Umbilical cord (tissue), 2 donors: ENCODE data around the gene DAPK3. TPM values are rescaled to one million over a fixed set of nuclear protein-coding genes. Genes with fewer than 3 reads are reported as not detected.
A peak's percentile ranks its signal among the peaks of the same experiment; 100 is the strongest.
"Not testable (repeated sequence)": the region's sequence is repeated elsewhere in the genome, so short reads cannot be mapped to it uniquely, and the experiment has no call there.

Experiments
- DNase-seq: peaks from one replicate; pipeline ENCODE4 v3.0.0-alpha.2; 2015; ENCODE audit warnings: low spot score
- total RNA-seq: library from RNA; depleted of rRNA; stranded (reverse); fragments of >200 nt; gene quantifications from one replicate; pipeline ENCODE4 v1.2.3, GENCODE V29; 2014; ENCODE audit warnings: low replicate concordance; ENCODE audit not compliant: insufficient read depth

The DAPK3 gene
- total RNA-seq, 1 donor from 2014 or later = 87.2 TPM

DNA sequence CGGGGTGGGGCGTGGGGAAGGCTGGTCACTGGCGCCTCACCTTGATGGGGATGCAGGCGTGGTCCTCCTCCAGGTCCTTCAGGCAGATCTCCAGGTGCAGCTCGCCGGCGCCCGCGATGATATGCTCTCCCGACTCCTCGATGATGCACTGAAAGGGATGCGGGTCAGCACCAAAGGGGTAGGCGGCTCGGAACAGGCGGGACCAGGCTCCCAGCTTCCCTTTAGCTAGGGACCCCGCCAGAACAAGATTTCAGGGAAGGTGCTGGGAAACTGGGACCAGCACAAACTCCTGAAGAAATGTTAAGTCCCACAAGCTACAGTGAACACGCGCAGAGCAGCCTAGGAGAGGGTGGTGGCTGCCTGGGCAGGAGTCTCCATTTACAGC, 8.4 kb upstream of the DAPK3 start:
- DNase-seq = no peak

DNA sequence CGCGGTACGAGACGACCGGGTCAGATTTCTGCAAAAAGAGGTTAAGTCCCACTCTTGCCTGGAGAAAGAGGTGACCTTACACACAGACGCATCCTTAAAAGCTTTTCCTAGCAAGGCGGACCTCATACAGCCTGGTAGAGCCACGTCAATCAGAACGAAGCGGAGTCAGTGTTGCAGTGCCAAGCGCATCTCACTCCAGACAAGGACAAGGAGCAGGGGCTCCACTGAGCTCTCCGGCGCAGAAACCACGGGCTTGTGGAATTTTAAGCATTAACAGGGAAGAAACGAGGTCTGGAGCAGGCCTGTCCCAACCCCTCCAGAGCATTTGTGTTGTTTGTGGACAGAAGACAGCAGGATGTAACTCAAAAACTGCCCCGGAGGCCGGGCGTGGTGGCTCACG, 7.2 kb upstream of the DAPK3 start:
- no peak for DNase-seq

GRCh38 chr19:3977242-3978143, 6.6 kb upstream of the DAPK3 start:
- no peak for DNase-seq

DNA sequence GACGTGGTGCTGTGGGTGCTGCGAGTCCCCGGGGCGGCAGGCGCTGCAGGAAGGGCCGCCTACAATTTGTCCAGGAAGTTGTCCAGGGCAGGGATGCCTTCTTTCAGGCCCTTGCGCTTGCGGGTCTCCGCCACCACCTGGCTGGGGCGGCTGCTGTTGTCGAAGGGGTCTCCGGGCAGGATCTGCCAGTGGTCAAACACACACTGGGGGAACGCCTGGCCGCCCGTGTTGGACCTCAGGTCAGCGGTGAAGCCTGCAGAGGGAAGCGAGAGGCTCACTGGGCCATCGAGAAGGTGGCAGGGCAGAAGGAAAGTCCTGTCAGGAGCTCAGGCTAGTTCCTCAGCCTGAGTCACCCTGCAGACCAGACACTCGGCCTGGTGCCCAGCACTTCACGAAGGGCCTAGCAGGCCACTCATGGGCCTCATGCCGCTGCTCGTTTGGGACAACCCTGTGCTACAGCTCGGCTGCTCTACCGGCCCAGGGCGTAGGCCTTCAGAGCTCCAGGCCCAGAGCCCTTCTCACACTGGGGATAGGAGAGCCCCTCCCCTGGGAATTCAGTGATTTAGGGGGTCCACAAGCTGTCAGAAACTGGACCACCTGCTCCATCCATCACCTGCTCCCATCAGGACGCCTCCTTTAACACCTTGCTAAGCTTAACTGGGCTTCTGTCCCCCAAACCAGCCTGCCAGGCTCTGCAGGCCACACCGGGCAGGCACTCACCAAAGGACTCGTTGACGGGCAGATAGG, 5.8 kb upstream of the DAPK3 start:
- no peak for DNase-seq

- no peak for DNase-seq
Measured at GRCh38 chr19:3975637-3976087, 4.8 kb upstream of the DAPK3 start.

- DNase-seq = no peak
Measured at GRCh38 chr19:3975144-3975543, 4.2 kb upstream of the DAPK3 start.

DNA sequence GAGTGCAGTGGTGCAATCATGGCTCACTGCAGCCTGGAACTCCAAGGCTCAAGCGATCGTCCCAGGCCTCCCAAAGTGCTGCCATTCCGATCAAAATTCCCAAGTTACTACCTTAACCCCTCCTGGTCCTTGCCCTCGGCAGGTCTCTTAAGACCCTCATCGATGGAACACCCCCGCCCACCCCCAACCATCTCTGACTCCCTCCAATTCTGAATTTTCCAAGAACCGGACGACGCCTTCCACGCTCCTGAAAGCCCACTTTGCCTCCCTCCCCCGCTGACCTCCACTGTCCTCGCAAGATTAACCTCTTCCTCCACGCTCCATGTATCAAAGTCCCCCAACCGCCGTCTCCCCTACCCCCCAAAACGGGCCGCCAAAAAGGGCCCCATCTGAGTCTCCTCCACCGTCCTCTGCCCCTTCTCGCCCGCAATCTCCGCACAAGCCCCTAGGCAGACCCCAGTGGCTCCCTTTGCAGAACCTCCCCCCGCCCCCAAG, 539 bp downstream of the DAPK3 start:
- no peak for DNase-seq

DNA sequence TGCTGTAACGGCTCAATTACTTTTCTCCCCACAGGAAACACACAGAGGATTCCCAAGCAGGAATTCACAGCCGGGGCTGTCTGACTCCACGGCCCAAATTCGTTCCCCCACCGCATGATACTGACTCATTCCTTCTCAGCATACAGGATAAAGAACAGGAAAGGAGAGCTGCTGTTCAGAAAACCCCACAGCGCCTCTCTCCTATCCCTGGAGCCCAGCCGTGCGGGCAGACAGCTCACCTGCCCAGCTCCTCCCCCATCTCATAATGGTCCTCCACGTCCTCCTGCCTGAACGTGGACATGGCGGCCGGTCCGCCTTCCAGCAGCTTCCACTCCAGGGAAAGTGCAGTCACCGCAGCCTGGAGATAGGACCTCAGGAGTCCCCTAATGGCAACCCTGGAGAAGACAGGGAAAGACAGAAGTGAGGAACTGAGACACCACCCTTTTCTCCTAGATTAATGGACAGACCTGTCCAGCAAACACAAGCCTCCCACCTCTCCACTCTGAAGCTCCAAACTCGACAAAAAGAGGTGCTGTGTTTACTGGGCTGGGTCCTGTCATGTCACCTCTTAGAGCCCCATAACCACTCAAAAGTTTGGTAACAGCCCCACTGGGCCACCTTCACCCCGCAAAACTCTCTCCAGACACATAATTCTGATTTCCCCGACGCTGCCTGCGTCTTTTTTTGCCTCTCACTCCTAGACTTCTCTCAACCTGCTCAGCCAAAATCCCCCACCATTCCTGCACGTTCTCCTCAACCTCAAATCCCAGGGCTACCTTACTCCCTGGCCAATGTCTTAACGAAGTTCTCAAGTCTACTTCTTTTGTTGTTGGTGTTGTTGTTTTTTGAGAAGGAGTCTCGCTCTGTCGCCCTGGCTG, 1.2 kb downstream of the DAPK3 start:
- DNase-seq = peak; percentile 53

DNA sequence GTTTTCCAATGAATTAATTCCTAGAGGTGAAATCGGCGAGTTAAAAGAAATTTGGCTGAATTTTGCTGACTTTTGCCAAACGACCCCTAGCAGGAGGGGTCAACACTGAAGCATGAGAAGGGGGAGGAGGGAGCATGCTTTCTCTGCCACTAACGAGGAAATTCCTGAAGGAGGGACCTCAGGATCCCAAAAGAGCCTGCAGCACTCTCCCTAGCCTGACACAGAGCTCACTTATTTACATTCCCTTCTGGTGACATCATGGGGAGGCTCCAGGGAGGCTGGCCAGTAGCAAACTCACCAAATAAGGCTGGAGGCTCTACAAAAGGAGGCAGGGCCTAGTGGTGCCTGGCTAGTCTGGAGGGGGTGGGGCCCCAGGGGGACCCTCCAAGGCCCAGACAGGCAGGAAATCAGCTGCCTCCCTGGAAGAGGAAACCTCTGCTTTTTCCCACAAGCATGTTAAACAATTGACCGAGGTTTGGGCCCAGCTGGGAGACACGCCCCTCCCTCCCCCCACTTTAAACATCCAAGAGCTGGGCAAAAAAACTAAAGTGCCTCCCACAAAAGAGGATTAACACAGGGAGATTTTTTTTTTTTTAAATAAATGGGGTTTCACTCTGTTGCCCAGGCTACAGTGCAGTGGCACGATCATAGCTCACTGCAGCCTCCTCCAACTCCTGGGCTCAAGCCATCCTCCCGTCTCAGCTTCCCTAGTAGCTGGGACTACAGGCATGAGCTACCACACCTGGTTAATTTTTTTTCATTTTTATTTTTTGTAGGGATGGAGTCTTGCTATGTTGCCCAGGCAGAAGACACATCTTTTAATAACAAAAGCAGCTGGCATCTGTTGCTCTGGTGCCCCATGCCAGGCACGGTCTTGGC, 2.1 kb downstream of the DAPK3 start:
- DNase-seq = peak; percentile 99

- DNase-seq = not testable (repeated sequence)
Measured at GRCh38 chr19:3967983-3968382, 2.9 kb downstream of the DAPK3 start.

GRCh38 chr19:3966051-3967017, 4.6 kb downstream of the DAPK3 start:
- DNase-seq = no peak

- no peak for DNase-seq
Measured at GRCh38 chr19:3964256-3965194, 6.4 kb downstream of the DAPK3 start.

GRCh38 chr19:3963458-3964255, 7.2 kb downstream of the DAPK3 start:
- DNase-seq = no peak

DNA sequence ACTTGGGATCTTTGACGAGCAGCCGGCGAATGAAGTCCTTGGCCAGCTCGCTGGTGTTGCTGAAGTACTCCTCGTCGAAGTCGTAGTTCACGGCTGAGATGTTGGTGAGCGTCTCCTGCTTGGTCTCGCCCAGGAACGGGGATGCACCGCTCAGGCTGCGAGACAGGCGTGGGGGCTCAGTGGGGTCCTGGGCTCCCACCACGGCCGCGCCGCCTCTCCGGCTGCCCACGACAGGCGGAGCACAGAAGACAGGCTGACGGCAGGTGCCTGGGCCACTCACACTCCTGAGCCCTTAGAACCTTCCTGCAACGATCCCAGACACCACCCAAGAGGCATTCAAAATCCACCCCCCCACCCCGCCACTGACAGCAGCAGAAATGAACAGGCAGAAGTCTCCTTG, 9.9 kb downstream of the DAPK3 start:
- no peak for DNase-seq

DNA sequence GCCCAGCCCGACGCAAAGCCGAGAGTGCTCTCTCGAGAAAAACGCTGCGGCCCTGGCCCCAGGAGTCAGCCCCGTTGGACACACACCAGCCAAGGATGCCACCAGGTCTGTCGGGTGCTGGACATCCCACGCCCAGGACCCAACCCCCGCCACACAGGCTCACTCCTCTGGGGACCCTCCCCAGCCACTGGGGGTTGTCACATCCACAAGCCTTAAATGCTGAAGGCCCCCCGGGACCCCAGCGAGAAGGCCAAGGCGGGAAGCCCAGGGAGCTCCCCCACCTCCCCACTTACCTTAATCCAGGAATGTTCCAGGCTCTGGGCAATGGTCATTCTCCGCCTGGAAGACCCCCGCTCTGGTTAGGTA, 11.2 kb downstream of the DAPK3 start:
- no peak for DNase-seq

GRCh38 chr19:3958836-3959765, 11.8 kb downstream of the DAPK3 start:
- DNase-seq = no peak
